DOHH2 (cell line): ENCODE measurements around the gene SH3D19.
"Not testable (repeated sequence)": the region's sequence is repeated elsewhere in the genome, so short reads cannot be mapped to it uniquely, and the experiment has no call there.

Source experiments
- H3F3A ChIP-seq: fragments of 200-600 bp; sonication (generic), shearing (Covaris generic); 2 replicates; pipeline ENCODE4 v1.6.0; 2016; ENCODE audit warnings: antibody characterized with exemption, mild to moderate bottlenecking; ENCODE audit not compliant: control insufficient read depth, insufficient read depth
- H3K27ac ChIP-seq: fragments of 200-600 bp; sonication (generic); 2 replicates; pipeline ENCODE4 v1.5.1; 2014; ENCODE audit warnings: low read depth, mild to moderate bottlenecking, low read length, moderate library complexity
- H3K27me3 ChIP-seq: fragments of 200-600 bp; sonication (generic); 2 replicates; pipeline ENCODE4 v1.6.1; 2014; ENCODE audit warnings: mild to moderate bottlenecking, low read length, mixed read lengths; ENCODE audit not compliant: control insufficient read depth
- H3K36me3 ChIP-seq: fragments of 200-600 bp; sonication (generic); 2 replicates; pipeline ENCODE4 v1.6.1; 2014; ENCODE audit warnings: mild to moderate bottlenecking, low read length, moderate library complexity, mixed read lengths; ENCODE audit not compliant: control insufficient read depth
- H3K4me1 ChIP-seq: fragments of 200-600 bp; sonication (generic); 2 replicates; pipeline ENCODE4 v1.6.1; 2014; ENCODE audit warnings: mild to moderate bottlenecking, low read length, mixed read lengths; ENCODE audit not compliant: control insufficient read depth
- H3K4me2 ChIP-seq: fragments of 200-600 bp; sonication (generic); 2 replicates; pipeline ENCODE4 v1.6.0; 2014; ENCODE audit warnings: mild to moderate bottlenecking, low read length, moderate library complexity
- H3K4me3 ChIP-seq: fragments of 200-600 bp; sonication (generic); 2 replicates; pipeline ENCODE4 v1.5.1; 2014; ENCODE audit warnings: mild to moderate bottlenecking, low read length, mixed read lengths
- H3K79me2 ChIP-seq: fragments of 200-600 bp; sonication (generic); 2 replicates; pipeline ENCODE4 v1.6.1; 2014; ENCODE audit warnings: mild to moderate bottlenecking, low read length, mixed read lengths; ENCODE audit not compliant: control insufficient read depth
- H3K9me2 ChIP-seq: fragments of 200-600 bp; sonication (generic); replicated peaks from 2 replicates; pipeline ENCODE4 v1.6.1; 2014; ENCODE audit warnings: mild to moderate bottlenecking, low read length, mixed read lengths; ENCODE audit not compliant: control insufficient read depth
- H3K9me3 ChIP-seq: fragments of 200-600 bp; sonication (generic); 2 replicates; pipeline ENCODE4 v1.6.1; 2014; ENCODE audit warnings: antibody characterized with exemption, low read length, mixed read lengths; ENCODE audit not compliant: control insufficient read depth, insufficient read depth
- H4K20me1 ChIP-seq: fragments of 200-600 bp; sonication (generic); 2 replicates; pipeline ENCODE4 v1.6.0; 2014; ENCODE audit warnings: low read depth, mild to moderate bottlenecking, antibody characterized with exemption, low read length, moderate library complexity; ENCODE audit not compliant: control insufficient read depth, insufficient read depth
- EZH2phosphoT487 ChIP-seq: fragments of 200-600 bp; sonication (generic); IDR thresholded peaks from 2 replicates; pipeline ENCODE4 v1.6.1; 2017; ENCODE audit warnings: borderline replicate concordance, mild to moderate bottlenecking, antibody characterized with exemption, low read length, moderate library complexity, mixed read lengths
- TF ChIP-seq, protein P1 (sequence below): fragments of 200-600 bp; sonication (generic); IDR thresholded peaks from one replicate; pipeline ENCODE4 v1.5.1; 2014; ENCODE audit warnings: antibody characterized with exemption, mild to moderate bottlenecking, low read depth, low read length; ENCODE audit not compliant: poor library complexity, severe bottlenecking

The SH3D19 gene

DNA sequence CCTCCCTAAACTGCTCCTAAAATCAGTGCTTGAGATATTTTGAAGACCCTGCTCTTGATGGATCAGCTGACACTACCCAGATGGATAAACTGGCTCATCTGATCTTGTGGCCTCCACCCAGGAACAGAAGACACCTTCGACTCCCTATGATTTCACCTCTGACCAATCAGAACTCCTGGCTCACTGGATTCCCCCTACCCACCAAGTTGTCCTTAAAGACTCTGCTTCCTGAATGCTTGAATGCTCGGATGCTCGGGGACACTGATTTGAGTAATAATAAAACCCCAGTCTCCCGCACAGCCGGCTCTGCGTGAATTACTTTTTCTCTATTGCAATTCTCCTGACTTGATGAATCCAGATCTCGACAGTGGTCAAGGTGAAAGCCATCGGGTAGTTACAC lies 237.9 kb downstream of the SH3D19 start:
- TF ChIP-seq, protein P1, sequence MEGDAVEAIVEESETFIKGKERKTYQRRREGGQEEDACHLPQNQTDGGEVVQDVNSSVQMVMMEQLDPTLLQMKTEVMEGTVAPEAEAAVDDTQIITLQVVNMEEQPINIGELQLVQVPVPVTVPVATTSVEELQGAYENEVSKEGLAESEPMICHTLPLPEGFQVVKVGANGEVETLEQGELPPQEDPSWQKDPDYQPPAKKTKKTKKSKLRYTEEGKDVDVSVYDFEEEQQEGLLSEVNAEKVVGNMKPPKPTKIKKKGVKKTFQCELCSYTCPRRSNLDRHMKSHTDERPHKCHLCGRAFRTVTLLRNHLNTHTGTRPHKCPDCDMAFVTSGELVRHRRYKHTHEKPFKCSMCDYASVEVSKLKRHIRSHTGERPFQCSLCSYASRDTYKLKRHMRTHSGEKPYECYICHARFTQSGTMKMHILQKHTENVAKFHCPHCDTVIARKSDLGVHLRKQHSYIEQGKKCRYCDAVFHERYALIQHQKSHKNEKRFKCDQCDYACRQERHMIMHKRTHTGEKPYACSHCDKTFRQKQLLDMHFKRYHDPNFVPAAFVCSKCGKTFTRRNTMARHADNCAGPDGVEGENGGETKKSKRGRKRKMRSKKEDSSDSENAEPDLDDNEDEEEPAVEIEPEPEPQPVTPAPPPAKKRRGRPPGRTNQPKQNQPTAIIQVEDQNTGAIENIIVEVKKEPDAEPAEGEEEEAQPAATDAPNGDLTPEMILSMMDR = no peak
- no peak for TF ChIP-seq EZH2phosphoT487
- Histone ChIP-seq H3K27ac (no peak overlapping the region), H4K20me1 (no peaks in the 10 kb centered on the region), H3K4me2 (no peak overlapping the region), H3K79me2 (no peaks in the 10 kb centered on the region), H3K9me2 (no peaks in the 10 kb centered on the region), H3K9me3 (no peaks in the 10 kb centered on the region), H3K4me3 (no peak overlapping the region), H3K27me3 (peaks cover 9% of the 10 kb centered on the region; the same call in 1 of the 2 replicates), H3K36me3 (no peaks in the 10 kb centered on the region), H3F3A (no peaks in the 10 kb centered on the region), H3K4me1 (no peaks in the 10 kb centered on the region)

DNA sequence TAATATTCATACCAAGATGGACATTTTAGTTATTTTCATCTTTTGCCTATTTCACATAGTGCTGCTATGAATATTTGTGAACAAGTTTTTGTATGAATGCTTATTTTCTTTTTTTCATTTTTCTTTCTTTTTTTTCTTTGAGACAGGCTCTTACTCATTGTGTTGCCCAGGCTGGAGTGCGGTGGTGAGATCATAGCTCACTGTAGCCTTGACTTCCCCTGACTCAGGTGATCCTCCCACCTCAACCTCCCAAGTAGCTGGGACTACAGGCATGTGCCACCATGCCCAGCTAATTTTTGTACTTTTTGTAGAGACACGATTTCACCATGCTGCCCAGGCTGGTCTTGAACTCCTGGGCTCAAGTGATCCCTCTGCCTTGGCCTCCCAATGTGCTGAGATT lies 247.4 kb downstream of the SH3D19 start:
- H3K4me1 ChIP-seq = not testable (repeated sequence)

DNA sequence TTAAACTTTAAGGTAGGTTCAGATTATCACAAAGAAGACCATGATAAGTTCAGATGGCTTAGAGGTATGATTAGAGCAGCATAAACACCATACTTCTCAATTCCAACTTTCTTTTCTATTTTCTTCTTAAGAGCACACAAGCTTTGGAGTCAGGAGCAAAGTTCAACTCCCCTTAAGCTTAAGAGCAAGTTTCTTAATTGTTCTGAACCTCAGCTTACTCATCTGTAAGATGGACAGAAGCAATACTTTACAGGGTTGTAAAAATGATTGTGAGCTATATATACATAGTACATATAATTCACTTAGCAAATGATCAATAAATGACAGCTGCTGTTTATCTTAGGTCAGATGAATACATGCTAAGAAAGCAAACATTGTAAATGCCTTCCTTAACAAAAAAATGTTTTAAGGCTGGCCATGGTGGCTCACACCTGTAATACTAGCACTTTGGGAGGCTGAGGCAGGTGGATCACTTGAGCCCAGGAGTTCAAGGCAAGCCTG lies 250.9 kb downstream of the SH3D19 start:
- no peaks in the 10 kb centered on the region for H3K4me1 ChIP-seq
- no peaks in the 10 kb centered on the region for H3K36me3 ChIP-seq
- H3K4me2 ChIP-seq = no peak overlapping the region
- H3K27ac ChIP-seq = no peak overlapping the region
- H3F3A ChIP-seq = no peaks in the 10 kb centered on the region
- no peak overlapping the region for H3K4me3 ChIP-seq
- peaks cover 8% of the 10 kb centered on the region; the same call in 1 of the 2 replicates for H3K27me3 ChIP-seq
- no peaks in the 10 kb centered on the region for H3K9me2 ChIP-seq
- H3K79me2 ChIP-seq = no peaks in the 10 kb centered on the region
- H3K9me3 ChIP-seq = no peaks in the 10 kb centered on the region
- TF ChIP-seq EZH2phosphoT487 = no peak
- TF ChIP-seq, protein P1 = no peak
- no peaks in the 10 kb centered on the region for H4K20me1 ChIP-seq

More for the DNA sequence above, 247.4 kb downstream of the SH3D19 start:
- not testable (repeated sequence) for H3K4me2 ChIP-seq, H3K79me2 ChIP-seq, H3K36me3 ChIP-seq, H3F3A ChIP-seq, H3K27me3 ChIP-seq, H3K9me3 ChIP-seq, H3K9me2 ChIP-seq, H3K4me3 ChIP-seq, H3K27ac ChIP-seq, H4K20me1 ChIP-seq
